DND-41 (cell line): ENCODE measurements around the gene ATP5F1A.

Experiments used
- CTCF ChIP-seq: IDR thresholded peaks from 2 replicates; pipeline ENCODE4 v1.5.1; 2012; ENCODE audit warnings: borderline replicate concordance, low read length, moderate library complexity, mild to moderate bottlenecking; ENCODE audit not compliant: poor library complexity, severe bottlenecking; ENCODE audit errors: extremely low read depth
- EZH2 ChIP-seq: IDR thresholded peaks from 3 replicates; pipeline ENCODE4 v1.6.1; 2012; ENCODE audit warnings: borderline replicate concordance, low read depth, mild to moderate bottlenecking, moderate library complexity, low read length, inconsistent platforms; ENCODE audit not compliant: severe bottlenecking

DNA sequence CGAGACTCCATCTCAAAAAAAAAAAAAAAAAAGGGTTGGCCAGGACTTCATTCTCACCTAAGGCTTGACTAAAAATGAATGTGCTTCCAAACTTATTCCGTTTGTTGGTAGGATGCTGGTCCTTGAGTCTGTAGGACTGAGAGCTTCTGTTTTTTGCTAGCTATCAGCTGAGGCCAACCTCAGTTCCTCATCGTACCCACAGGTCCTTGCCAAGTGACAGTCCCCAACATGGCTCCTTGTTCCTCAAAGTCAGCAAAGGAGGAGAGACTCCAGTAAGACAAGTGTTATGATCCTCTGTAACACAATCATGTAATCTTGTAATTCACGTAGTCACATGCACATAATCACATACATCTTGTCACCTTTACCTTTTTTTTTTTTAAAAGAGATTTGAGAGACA lies 43.1 kb upstream of the ATP5F1A start:
- TF ChIP-seq CTCF (no peak), EZH2 (no peak)
